HCT116 (cell line): ENCODE data around the gene NXPH1. TPM values are rescaled to one million over a fixed set of nuclear protein-coding genes. Genes with fewer than 3 reads are reported as not detected.

Experiments used
- ATAC-seq: fragments of 200-7000 bp; cut with Tn5 transposase; 2 replicates; pipeline ENCODE4 v1.9.1; 2020; ENCODE audit warnings: mild to moderate bottlenecking, moderate library complexity
- BruUV-seq: library from RNA; stranded (reverse); fragments of 400-500 nt; replicated peaks from 2 replicates; lab custom pipeline; 2021; lab: Mats Ljungman, UMichigan
- CTCF ChIA-PET: fragments of 300-600 bp; sonication (Branson Sonifier 250); formaldehyde crosslinking; loops from one replicate; lab custom pipeline; 2021; ENCODE audit warnings: antibody characterized with exemption; lab: Charles Lee
- POLR2A ChIA-PET: fragments of 300-600, 350-600 bp; sonication (Branson Sonifier 250); formaldehyde crosslinking; loops from one replicate; lab custom pipeline; 2021; ENCODE audit warnings: antibody characterized with exemption; lab: Charles Lee
- RAD21 ChIA-PET, 2 experiments: fragments of 300-600 bp; sonication (Branson Sonifier 250); formaldehyde crosslinking; loops; one replicate each; lab custom pipeline; 2023; ENCODE audit warnings: low total read pairs in 2 of 2; ENCODE audit not compliant: uncharacterized antibody in 2 of 2, unreplicated experiment in 2 of 2, low non-redundant PET in 1 of 2; lab: Charles Lee
- DNase-seq: peaks from one replicate; pipeline ENCODE4 v3.0.0-alpha.2; 2010; ENCODE audit warnings: low read depth, low spot score
- H2AFZ ChIP-seq: fragments of 200-600 bp; shearing (Covaris generic), sonication (generic); 2 replicates; pipeline ENCODE4 v1.6.1; 2017; ENCODE audit warnings: low read depth, mixed run types, mixed read lengths, antibody characterized with exemption, low read length; ENCODE audit not compliant: poor library complexity, severe bottlenecking
- H3K27ac ChIP-seq: 2 replicates; pipeline ENCODE4 v1.5.1; 2012; ENCODE audit warnings: low read depth, low read length
- H3K27me3 ChIP-seq: fragments of 200-600 bp; sonication (generic); 2 replicates; pipeline ENCODE4 v1.6.1; 2016; ENCODE audit warnings: mixed run types, low read length, mixed read lengths; ENCODE audit not compliant: insufficient read depth
- H3K36me3 ChIP-seq, 2 experiments: fragments of 200-500 bp in 1 of 2; fragments of 200-600 bp in 1 of 2; sonication (Bioruptor generic) in 1 of 2; sonication (generic) in 1 of 2; 2 replicates each; pipeline versions ENCODE4 v1.5.1 to v1.6.1; 2014 to 2016; ENCODE audit warnings: low read length in 2 of 2, inconsistent platforms in 1 of 2, mixed read lengths in 1 of 2, mixed run types in 1 of 2; ENCODE audit not compliant: insufficient read depth in 2 of 2, control insufficient read depth in 1 of 2
- H3K4me1 ChIP-seq, 2 experiments: fragments of 200-600 bp in 1 of 2; sonication (generic) in 1 of 2; 2 replicates each; pipeline versions ENCODE4 v1.5.1 to v1.6.1; 2012 to 2017; ENCODE audit warnings: low read length in 2 of 2, inconsistent platforms in 1 of 2, mild to moderate bottlenecking in 1 of 2, mixed read lengths in 1 of 2, mixed run types in 1 of 2, moderate library complexity in 1 of 2; ENCODE audit not compliant: insufficient read depth in 2 of 2, control insufficient read depth in 1 of 2
- H3K4me2 ChIP-seq: fragments of 200-600 bp; sonication (generic); 2 replicates; pipeline ENCODE4 v1.6.1; 2017; ENCODE audit warnings: mixed run types, low read length, mixed read lengths
- H3K4me3 ChIP-seq, 2 experiments: fragments of 200-600 bp in 1 of 2; sonication (generic) in 1 of 2; replicated peaks in 1 of 2; 2 replicates each; pipeline ENCODE4 v1.5.1; 2011 to 2016; ENCODE audit warnings: low read length in 2 of 2, control low read depth in 1 of 2, low read depth in 1 of 2, mild to moderate bottlenecking in 1 of 2, mixed read lengths in 1 of 2, mixed run types in 1 of 2
- H3K79me2 ChIP-seq: fragments of 200-600 bp; sonication (generic); 2 replicates; pipeline ENCODE4 v1.6.1; 2017; ENCODE audit warnings: mild to moderate bottlenecking, mixed run types, low read length, moderate library complexity, mixed read lengths; ENCODE audit not compliant: insufficient read depth
- H3K9ac ChIP-seq: fragments of 200-600 bp; sonication (generic); 2 replicates; pipeline ENCODE4 v1.6.1; 2016; ENCODE audit warnings: low read length, mixed read lengths
- H3K9me2 ChIP-seq: fragments of 200-600 bp; sonication (generic), shearing (Covaris generic); 2 replicates; pipeline ENCODE4 v1.6.1; 2017; ENCODE audit warnings: mixed run types, mild to moderate bottlenecking, moderate library complexity; ENCODE audit not compliant: insufficient read depth
- H3K9me3 ChIP-seq, 2 experiments: fragments of 200-500 bp in 1 of 2; fragments of 200-600 bp in 1 of 2; sonication (Bioruptor generic) in 1 of 2; sonication (generic) in 1 of 2; 2 replicates each; pipeline ENCODE4 v1.6.1; 2014 to 2017; ENCODE audit warnings: low read length in 2 of 2, mixed read lengths in 2 of 2, inconsistent platforms in 1 of 2, low read depth in 1 of 2, mild to moderate bottlenecking in 1 of 2, mixed run types in 1 of 2, moderate library complexity in 1 of 2; ENCODE audit not compliant: control insufficient read depth in 1 of 2, insufficient read depth in 1 of 2
- H4K20me1 ChIP-seq: fragments of 200-600 bp; sonication (generic), shearing (Covaris generic); 2 replicates; pipeline ENCODE4 v1.6.1; 2017; ENCODE audit warnings: mixed run types, mild to moderate bottlenecking, moderate library complexity; ENCODE audit not compliant: insufficient read depth
- POLR2AphosphoS5 ChIP-seq: IDR thresholded peaks from 2 replicates; pipeline ENCODE4 v1.6.1; 2011; ENCODE audit warnings: mild to moderate bottlenecking, low read depth, low read length, moderate library complexity
- ZBTB33 ChIP-seq: IDR thresholded peaks from 2 replicates; pipeline ENCODE4 v1.6.1; 2011; ENCODE audit warnings: mild to moderate bottlenecking, low read length, moderate library complexity; ENCODE audit not compliant: insufficient replicate concordance; ENCODE audit errors: extremely low read depth
- ZFX ChIP-seq: fragments of 450-650 bp; IDR thresholded peaks from 2 replicates; pipeline ENCODE4 v1.6.1; 2017
- intact Hi-C: fragments of 100-400 bp; cut with micrococcal nuclease; formaldehyde crosslinking; loops from 2 replicates; pipeline ENCODE4 v1.10.0; 2022
- total RNA-seq: library from RNA; stranded (reverse); gene quantifications from one replicate; pipeline ENCODE4 v1.2.1, GENCODE V29; 2021; ENCODE audit not compliant: unreplicated experiment

Gene NXPH1
- total RNA-seq, 1 experiment from 2014 or later = 0.17 TPM

- Histone ChIP-seq H3K4me3 (no peak overlapping the region), H3K36me3 (no peaks in the 10 kb centered on the region), H3K4me2 (no peak overlapping the region), H3K4me1 (no peaks in the 10 kb centered on the region), H2AFZ (no peak overlapping the region), H4K20me1 (no peaks in the 10 kb centered on the region), H3K9me3 (no peaks in the 10 kb centered on the region), H3K9ac (no peak overlapping the region), H3K27me3 (no peaks in the 10 kb centered on the region), H3K27ac (no peak overlapping the region), H3K79me2 (no peaks in the 10 kb centered on the region), H3K9me2 (no peaks in the 10 kb centered on the region)
- intact Hi-C loops = loop anchor here (10.0 kb wide), 1 partner anchor 63 kb away; no protein-coding TSS in a partner anchor
- no peak for ATAC-seq
- TF ChIP-seq ZFX (no peak), ZBTB33 (no peak)
- RAD21 ChIA-PET = no interaction called here
- POLR2A ChIA-PET = no interaction called here
- CTCF ChIA-PET = no interaction called here
- no peak for DNase-seq
- BruUV-seq = no TSS peak
Measured at GRCh38 chr7:8627325-8627724, 193.9 kb downstream of the NXPH1 start.

- intact Hi-C loops = loop anchor here (10.0 kb wide), 1 partner anchor 64 kb away; no protein-coding TSS in a partner anchor
- Histone ChIP-seq H3K9me3 (no peaks in the 10 kb centered on the region), H3K9me2 (no peaks in the 10 kb centered on the region), H3K9ac (no peak overlapping the region), H3K4me1 (no peaks in the 10 kb centered on the region), H3K4me2 (no peak overlapping the region), H4K20me1 (no peaks in the 10 kb centered on the region), H3K27me3 (no peaks in the 10 kb centered on the region), H3K36me3 (no peaks in the 10 kb centered on the region), H3K79me2 (no peaks in the 10 kb centered on the region), H2AFZ (no peak overlapping the region), H3K27ac (no peak overlapping the region), H3K4me3 (no peak overlapping the region)
- DNase-seq (no peak), ATAC-seq (no peak)
- TF ChIP-seq POLR2AphosphoS5 = no peak
- ChIA-PET CTCF (no interaction called here), POLR2A (no interaction called here), RAD21 (no interaction called here)
- no TSS peak for BruUV-seq
Measured at GRCh38 chr7:8628656-8629055, 195.2 kb downstream of the NXPH1 start.
